HG02678 (cell line): ENCODE measurements around the gene TMEM242.
"Not testable (repeated sequence)": the region's sequence is repeated elsewhere in the genome, so short reads cannot be mapped to it uniquely, and the experiment has no call there.

Experiments used
- ATAC-seq: cut with Tn5 transposase; IDR thresholded peaks from one replicate; pipeline ENCODE4 v1.9.1; 2021; ENCODE audit warnings: mild to moderate bottlenecking, moderate library complexity; ENCODE audit not compliant: unreplicated experiment

Gene TMEM242

GRCh38 chr6:157323255-157323965 lies at the start of gene TMEM242:
TMEM242 (minus strand) TSS chr6:157323519; CDS start chr6:157323499, 20 bp downstream.
- ATAC-seq: peak; percentile 87

GRCh38 chr6:157372501-157373280 lies 49.4 kb upstream of the TMEM242 start:
- no peak for ATAC-seq

DNA sequence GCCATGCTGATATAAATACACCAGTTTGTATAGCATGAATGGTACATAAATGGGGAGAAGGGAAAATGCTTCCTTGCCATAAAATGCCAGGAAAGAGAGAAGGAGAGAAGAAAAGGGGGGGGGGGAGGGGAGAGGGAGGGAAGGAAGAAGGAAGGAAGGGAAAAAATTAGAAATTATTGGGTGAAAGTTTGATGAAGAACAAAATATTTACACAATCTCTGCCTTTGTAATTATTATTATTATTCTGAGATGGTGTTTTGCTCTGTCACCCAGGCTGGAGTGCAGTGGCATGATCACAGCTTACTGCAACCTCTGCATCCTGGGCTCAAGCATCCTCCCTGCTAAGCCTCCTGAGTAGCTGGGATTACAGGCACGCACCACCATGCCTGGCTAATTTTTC lies 47.4 kb upstream of the TMEM242 start:
- ATAC-seq: no peak

- no peak for ATAC-seq
These were observed 45.2 kb upstream of the TMEM242 start for GRCh38 chr6:157368359-157369049.

GRCh38 chr6:157366648-157367047 lies 43.3 kb upstream of the TMEM242 start:
- ATAC-seq: no peak

GRCh38 chr6:157364705-157365104 lies 41.4 kb upstream of the TMEM242 start:
- no peak for ATAC-seq

GRCh38 chr6:157361886-157362285 lies 38.6 kb upstream of the TMEM242 start:
- ATAC-seq: no peak

DNA sequence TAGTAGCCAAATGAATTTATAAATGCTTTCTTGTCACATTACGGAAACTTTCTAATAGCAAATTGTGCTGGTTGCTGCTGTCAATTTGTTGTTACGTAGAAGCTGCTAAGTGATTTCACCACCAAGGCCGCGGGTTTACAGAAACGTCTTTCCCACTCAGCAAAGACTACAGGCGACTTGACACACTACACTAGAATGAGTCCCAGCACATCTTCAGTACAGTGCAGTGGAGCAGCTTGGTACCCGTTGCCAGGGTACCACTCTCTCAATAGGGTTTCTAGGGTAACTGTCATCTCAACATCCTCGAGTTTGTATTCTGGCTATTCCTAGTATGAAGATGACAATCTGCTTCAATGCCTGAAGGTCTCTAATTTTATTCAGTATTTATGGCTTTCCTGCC lies 35.0 kb upstream of the TMEM242 start:
- ATAC-seq: no peak

DNA sequence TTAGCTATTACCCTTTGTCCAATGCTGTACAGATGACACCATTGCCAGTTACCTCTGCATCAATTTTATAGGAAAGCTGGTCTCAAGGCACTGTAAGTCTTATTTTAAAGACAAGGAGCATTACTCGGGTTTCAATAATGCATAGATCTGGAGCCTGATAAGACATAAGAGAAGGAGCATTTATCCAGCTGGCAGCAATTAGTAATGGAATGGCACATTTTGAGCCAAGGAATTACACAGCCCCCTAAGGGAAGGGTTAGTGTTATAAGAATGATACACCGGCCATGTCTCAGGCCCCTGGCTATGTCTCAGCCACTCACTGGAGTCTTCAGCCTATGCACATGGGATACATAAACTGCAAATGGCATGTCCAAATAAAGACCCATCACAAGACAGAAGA lies 23.1 kb upstream of the TMEM242 start:
- ATAC-seq: no peak

DNA sequence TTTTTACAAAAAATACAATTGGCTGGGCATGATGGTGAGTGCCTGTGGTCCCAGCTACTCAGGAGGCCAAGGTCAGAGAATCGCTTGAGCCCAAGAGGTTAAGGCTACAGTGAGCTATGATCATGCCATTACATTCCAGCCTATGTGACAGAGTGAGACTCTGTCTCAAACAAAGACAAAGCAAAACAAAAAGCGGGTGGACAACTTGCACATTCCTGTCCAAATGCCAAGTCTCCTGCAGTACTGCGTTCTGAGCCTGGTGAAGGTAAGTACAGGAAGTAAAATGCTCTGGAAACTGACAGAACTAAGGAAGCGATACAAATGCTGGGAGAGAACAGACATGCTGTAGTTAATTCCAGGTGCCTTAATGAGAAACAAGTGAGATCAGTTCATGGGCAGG lies 20.4 kb upstream of the TMEM242 start:
- ATAC-seq: no peak

- ATAC-seq: no peak
These were observed 16.1 kb upstream of the TMEM242 start for GRCh38 chr6:157339432-157339831.

- ATAC-seq: no peak
These were observed 14.4 kb upstream of the TMEM242 start for GRCh38 chr6:157337751-157338150.

DNA sequence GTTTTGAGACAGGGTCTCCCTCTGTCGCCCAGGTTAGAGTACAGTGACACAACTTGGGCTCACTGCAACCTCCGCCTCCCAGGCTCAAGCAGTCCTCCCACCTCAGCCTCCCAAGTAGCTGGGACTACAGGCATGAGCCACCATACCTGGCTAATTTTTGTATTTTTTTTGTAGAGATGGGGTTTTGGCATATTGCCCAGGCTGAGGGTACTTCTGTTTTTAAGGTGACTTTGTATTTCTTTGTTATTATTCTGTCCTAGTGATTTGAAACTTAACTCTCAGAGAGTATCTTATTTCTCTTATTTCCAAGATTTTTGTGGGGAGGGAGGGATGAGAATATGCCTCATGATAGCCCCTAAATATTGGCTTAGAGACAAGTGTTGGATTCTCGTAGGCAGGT lies 14.0 kb upstream of the TMEM242 start:
- not testable (repeated sequence) for ATAC-seq

- ATAC-seq: no peak
These were observed 12.5 kb upstream of the TMEM242 start for GRCh38 chr6:157335829-157336228.

GRCh38 chr6:157333956-157334355 lies 10.6 kb upstream of the TMEM242 start:
- ATAC-seq: no peak

GRCh38 chr6:157333537-157333936 lies 10.2 kb upstream of the TMEM242 start:
- no peak for ATAC-seq

DNA sequence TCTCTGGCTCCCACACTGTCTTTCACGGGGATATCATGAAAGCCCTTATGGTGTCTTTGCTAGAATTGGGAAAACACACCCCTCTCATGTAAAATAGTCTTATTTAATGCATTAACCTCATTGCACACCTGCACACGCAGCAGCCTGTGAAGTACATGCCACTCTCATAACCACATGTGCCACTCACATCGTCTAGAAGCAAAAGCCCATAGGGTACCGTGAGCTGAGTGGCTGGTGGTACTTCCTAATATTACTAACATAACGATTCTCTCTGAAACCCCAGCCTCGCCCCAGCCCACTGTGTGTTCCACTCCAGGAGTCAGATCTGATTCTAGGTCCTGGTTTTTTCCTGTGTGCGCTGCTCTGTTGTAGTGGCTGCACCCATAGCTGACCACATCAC lies 9.5 kb upstream of the TMEM242 start:
- ATAC-seq: no peak

GRCh38 chr6:157330831-157331230 lies 7.5 kb upstream of the TMEM242 start:
- ATAC-seq: no peak

- ATAC-seq: no peak
These were observed 6.5 kb upstream of the TMEM242 start for GRCh38 chr6:157329829-157330228.

DNA sequence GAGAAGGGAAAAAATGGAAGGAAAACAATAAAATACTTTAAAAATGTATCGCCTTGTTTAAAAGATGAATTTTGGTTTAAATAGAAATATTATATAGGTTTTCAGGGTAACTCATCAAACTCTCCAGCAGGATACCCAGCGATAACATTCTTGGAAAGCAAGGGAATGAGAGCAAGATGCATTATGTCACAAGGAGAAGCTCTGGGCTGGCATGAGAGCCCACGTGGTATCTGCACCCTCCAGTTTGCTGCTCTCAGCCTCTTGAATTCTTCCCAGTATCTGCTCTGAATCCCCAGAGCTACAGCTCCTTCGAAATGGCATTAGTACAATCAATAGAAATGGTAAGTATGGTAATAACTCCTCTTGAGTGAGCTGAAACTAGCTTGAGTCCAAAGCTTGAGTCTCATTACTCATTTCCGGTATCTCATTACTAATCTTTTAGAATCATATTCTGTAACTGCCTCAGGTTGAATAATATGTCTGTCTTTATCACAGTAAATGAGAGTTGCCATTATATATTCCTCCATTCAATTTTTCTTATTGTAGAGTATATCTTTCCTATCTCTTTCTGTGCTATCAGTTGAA lies 4.9 kb upstream of the TMEM242 start:
- no peak for ATAC-seq

DNA sequence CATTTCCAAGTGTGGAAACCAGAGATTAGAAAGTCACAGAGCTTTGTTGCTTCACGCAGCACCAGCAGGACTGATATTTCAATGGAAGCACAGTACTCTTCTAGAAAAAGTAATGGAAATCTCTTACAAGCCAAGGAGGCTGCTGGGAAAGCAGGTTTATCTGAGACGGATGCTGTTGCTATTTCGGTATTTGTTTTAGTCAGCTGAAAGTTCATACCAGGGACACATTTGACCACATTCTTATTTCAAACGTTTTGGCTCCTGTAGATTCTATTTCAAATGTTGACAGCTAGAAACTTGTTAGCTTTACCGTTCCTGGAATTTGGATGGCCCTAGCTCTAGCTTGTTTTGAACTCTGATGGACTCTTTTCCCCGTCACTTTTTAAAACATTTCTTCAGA lies 3.7 kb upstream of the TMEM242 start:
- no peak for ATAC-seq
